HepG2 (cell line): ENCODE data around the gene COX5B. TPM values are rescaled to one million over a fixed set of nuclear protein-coding genes. Genes with fewer than 3 reads are reported as not detected.

ENCODE experiments used
- CHCHD3 ChIP-seq: sonication (generic); formaldehyde crosslinking; IDR thresholded peaks from 2 replicates; pipeline ENCODE4 v1.8.0; 2022; ENCODE audit warnings: mild to moderate bottlenecking, missing genetic modification reagents, moderate library complexity
- DRAP1 ChIP-seq: IDR thresholded peaks from 2 replicates; pipeline ENCODE4 v1.6.1; 2016; ENCODE audit warnings: missing genetic modification reagents, missing compliant biosample characterization
- GPN1 ChIP-seq: sonication (generic); formaldehyde crosslinking; IDR thresholded peaks from 2 replicates; pipeline ENCODE4 v1.5.1; 2020; ENCODE audit warnings: missing genetic modification reagents, borderline replicate concordance
- MLXIP ChIP-seq: sonication (generic); formaldehyde crosslinking; IDR thresholded peaks from 2 replicates; pipeline ENCODE4 v1.9.0; 2021; ENCODE audit warnings: missing genetic modification reagents, borderline replicate concordance
- MNT ChIP-seq: fragments of 450-650 bp; IDR thresholded peaks from 2 replicates; pipeline ENCODE4 v1.6.1; 2016
- SRSF4 ChIP-seq: fragments of 200-400 bp; formaldehyde crosslinking; IDR thresholded peaks from one replicate; pipeline ENCODE4 v1.6.1; 2018; ENCODE audit warnings: mild to moderate bottlenecking, low read depth, low read length, moderate library complexity; ENCODE audit not compliant: poor library complexity, severe bottlenecking
- USF2 ChIP-seq, 2 experiments: sonication (generic) in 1 of 2; formaldehyde crosslinking in 1 of 2; IDR thresholded peaks; 2 replicates each; pipeline versions ENCODE4 v1.5.1 to v1.6.1; 2011 to 2020; ENCODE audit warnings: borderline replicate concordance in 1 of 2, low read depth in 1 of 2, low read length in 1 of 2, mild to moderate bottlenecking in 1 of 2, missing genetic modification reagents in 1 of 2, moderate library complexity in 1 of 2
- ZFP36L2 ChIP-seq: sonication (generic); formaldehyde crosslinking; IDR thresholded peaks from 2 replicates; pipeline ENCODE4 v1.4.0; 2020; ENCODE audit warnings: missing genetic modification reagents
- ZFP91 ChIP-seq: sonication (generic); formaldehyde crosslinking; IDR thresholded peaks from 2 replicates; pipeline ENCODE4 v1.9.0; 2022; ENCODE audit warnings: missing genetic modification reagents, mild to moderate bottlenecking, borderline replicate concordance
- ZHX2 ChIP-seq, 2 experiments: sonication (generic) in 1 of 2; formaldehyde crosslinking in 1 of 2; IDR thresholded peaks; 2 replicates each; pipeline versions ENCODE4 v1.6.1 to v1.9.0; 2014 to 2022; ENCODE audit warnings: antibody characterized with exemption in 1 of 2, borderline replicate concordance in 1 of 2, inconsistent platforms in 1 of 2, low read depth in 1 of 2, missing genetic modification reagents in 1 of 2
- ZNF33A ChIP-seq: sonication (generic); formaldehyde crosslinking; IDR thresholded peaks from 2 replicates; pipeline ENCODE4 v1.5.1; 2020; ENCODE audit warnings: missing genetic modification reagents, mild to moderate bottlenecking, moderate library complexity, borderline replicate concordance
- ZSCAN9 ChIP-seq: IDR thresholded peaks from 2 replicates; pipeline ENCODE4 v1.6.1; 2016; ENCODE audit warnings: borderline replicate concordance
- polyA plus RNA-seq, 8 experiments: library from polyadenylated mRNA; depleted of rRNA in 3 of 8; stranded (reverse) in 7 of 8; unstranded in 1 of 8; fragments of >200 nt; fragmentation: Illumina TruSeq in 4 of 8; extraction: Trizol in 4 of 8; gene quantifications; 2 replicates each; pipeline versions ENCODE4 v1.2.1 to v1.2.3, GENCODE V29; 2011 to 2016; ENCODE audit warnings: low read depth in 4 of 8, missing spikeins in 1 of 8, mixed read lengths in 1 of 8; ENCODE audit not compliant: insufficient read depth in 1 of 8
- total RNA-seq, 5 experiments: library from RNA; depleted of rRNA; stranded (reverse); fragments of >200 nt; fragmentation: Illumina TruSeq; extraction: Trizol; gene quantifications; 2 replicates each; pipeline ENCODE4 v1.2.3, GENCODE V29; 2016; ENCODE audit warnings: low read depth in 1 of 5

The COX5B gene
- total and polyA plus RNA-seq, 2 of the 13 experiments (the other 11 are each of a cell fraction or from before 2014, with no cell fraction given) = 453 to 536 TPM

- no peak for TF ChIP-seq DRAP1 (CRISPR knock-in tag)
- TF ChIP-seq ZHX2 (IDR thresholded peaks at IDR 0.05; ENCODE audit: low read depth) = no peak
- TF ChIP-seq ZHX2 (CRISPR knock-in tag; IDR thresholded peaks at IDR 0.05; ENCODE audit: borderline replicate concordance) = no peak
- TF ChIP-seq MNT = no peak
- no peak for TF ChIP-seq USF2 (IDR thresholded peaks at IDR 0.05; ENCODE audit: low read depth, low read length)
- no peak for TF ChIP-seq USF2 (CRISPR knock-in tag; IDR thresholded peaks at IDR 0.05; ENCODE audit: borderline replicate concordance)
- TF ChIP-seq ZNF33A (CRISPR knock-in tag) = no peak
- TF ChIP-seq SRSF4 = no peak
- no peak for TF ChIP-seq MLXIP (CRISPR knock-in tag)
- TF ChIP-seq ZFP91 = no peak
- TF ChIP-seq GPN1 (CRISPR knock-in tag) = no peak
- no peak for TF ChIP-seq CHCHD3 (CRISPR knock-in tag)
- no peak for TF ChIP-seq ZFP36L2
- no peak for TF ChIP-seq ZSCAN9 (CRISPR knock-in tag)
Measured at GRCh38 chr2:97662386-97662894, 16.6 kb downstream of the COX5B start (continued).
